Measurements from ENCODE around the gene MYL10.
A peak's percentile ranks its signal among the peaks of the same experiment; 100 is the strongest.
"Not testable (repeated sequence)": the region's sequence is repeated elsewhere in the genome, so short reads cannot be mapped to it uniquely, and the experiment has no call there.

MYL10 gene

DNA sequence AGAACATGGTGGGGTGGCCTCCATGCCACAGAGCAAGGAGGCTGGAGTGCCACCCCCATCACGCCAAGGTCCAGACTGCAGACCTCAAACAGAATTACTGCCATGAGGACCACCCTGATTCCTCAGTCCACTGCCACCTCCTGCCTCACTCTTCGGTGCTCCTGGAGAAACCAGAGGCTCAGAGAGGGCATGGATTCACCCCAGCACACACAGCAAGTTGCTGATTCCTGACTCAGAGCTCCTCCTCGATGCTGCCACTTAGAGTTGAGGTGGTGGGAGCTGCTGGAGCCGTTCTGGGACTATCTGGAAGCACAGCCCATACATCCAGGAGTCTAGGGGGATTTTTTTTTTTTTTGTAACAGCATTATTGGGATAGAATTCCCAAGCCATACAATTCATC is 22.0 kb upstream of the MYL10 start:
- DNase-seq (ENCODE audit: low spot score): no peak

DNA sequence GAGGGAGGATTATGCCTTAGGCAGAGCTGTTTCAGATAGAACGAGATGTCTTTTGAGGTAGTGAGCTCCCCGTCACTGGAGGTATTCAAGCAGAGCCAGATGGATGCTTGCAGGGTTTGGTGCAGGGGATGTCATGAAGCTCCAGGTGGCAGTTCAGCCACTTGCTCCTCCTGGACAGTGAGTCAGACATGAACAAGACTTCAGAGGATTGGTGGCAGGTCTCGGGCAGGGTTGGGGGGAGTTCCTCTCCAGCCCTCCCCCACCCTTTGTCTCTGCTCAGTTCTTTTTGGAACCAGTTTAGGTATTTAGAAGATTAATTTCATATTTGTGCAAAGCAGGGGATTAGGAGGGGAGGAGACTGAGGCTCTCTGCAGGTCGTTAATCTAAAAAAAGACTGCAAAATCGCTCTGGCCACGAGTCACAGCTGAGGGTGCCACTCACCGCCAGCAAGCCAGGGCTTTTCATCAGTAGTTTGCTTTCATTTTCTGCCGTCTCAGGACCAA is 21.5 kb upstream of the MYL10 start:
- no peak for DNase-seq (ENCODE audit: low spot score)

DNA sequence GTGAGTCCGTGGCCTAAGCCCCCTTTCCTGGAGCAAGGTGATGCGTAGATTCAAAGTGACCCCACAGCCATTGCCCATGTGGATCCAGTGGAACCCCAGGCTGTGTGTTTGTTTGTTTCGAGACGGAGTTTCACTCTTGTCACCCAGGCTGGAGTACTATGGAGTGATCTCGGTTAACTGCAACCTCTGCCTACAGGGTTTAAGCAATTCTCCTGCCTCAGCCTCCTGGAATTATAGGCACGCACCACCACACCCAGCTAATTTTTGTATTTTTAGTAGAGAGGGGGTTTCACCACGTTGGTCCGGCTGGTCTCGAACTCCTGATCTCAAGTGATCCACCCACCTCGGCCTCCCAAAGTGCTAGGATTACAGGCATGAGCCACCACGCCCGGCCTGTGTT is 18.8 kb upstream of the MYL10 start:
- not testable (repeated sequence) for DNase-seq (ENCODE audit: low spot score)

DNA sequence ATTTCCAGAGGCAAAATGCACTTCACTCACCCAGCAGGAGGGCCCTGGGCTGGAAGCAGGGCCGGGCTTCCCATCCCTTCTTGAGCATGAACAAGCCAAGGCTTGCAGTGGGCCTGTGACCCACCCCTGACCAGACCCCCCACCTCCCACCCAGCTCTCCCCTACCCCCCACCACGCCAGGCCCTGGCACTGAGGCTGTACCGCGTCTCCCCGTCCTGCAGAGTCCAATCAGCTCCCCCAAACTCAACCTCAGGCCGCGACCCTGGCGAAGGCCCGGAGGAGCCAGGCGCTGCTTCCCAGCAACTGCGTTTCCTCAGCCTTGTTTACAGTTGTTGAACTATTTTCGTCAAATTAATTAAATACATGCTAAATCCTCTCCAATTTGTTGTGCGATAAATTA is 16.9 kb upstream of the MYL10 start:
- no peak for DNase-seq (ENCODE audit: low spot score)

DNA sequence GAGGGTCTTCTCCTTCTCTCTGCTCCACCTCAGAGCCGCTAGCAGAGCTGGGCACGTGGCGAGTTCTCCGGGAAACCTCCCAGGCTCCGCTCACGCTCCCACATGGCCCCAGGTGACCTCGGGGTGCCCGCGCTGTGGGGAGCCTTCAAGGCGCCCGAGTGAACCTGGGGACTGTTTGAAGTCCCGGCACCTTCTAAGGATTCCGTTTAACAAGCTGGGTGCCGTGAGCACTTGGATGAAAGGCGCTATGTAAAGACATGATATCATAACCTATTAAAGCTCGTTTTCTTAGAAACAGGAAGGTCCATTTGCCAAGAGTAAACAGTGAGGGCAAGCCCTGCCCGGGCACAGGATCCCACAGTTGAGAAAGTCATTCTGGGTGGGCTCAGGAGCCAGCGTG is 15.8 kb upstream of the MYL10 start:
- DNase-seq (ENCODE audit: low spot score): no peak

DNA sequence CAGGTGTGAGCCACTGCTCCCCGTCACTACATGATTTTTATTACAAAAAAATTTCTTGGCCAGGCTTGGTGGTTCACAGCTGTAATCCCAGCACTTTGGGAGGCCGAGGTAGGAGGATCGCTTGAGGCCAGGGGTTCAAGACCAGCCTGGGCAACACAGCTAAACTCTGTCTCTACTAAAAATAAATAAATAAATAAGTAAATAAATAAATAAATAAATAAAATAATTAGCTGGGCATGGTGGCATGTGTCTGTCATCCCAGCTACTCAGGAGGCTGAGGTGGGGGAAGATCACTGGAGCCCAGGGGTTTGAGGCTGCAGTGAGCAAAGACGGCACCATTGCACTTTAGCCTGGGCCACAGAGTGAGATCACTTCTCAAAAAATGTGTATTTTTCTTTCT is 10.0 kb upstream of the MYL10 start:
- DNase-seq (ENCODE audit: low spot score): not testable (repeated sequence)

DNA sequence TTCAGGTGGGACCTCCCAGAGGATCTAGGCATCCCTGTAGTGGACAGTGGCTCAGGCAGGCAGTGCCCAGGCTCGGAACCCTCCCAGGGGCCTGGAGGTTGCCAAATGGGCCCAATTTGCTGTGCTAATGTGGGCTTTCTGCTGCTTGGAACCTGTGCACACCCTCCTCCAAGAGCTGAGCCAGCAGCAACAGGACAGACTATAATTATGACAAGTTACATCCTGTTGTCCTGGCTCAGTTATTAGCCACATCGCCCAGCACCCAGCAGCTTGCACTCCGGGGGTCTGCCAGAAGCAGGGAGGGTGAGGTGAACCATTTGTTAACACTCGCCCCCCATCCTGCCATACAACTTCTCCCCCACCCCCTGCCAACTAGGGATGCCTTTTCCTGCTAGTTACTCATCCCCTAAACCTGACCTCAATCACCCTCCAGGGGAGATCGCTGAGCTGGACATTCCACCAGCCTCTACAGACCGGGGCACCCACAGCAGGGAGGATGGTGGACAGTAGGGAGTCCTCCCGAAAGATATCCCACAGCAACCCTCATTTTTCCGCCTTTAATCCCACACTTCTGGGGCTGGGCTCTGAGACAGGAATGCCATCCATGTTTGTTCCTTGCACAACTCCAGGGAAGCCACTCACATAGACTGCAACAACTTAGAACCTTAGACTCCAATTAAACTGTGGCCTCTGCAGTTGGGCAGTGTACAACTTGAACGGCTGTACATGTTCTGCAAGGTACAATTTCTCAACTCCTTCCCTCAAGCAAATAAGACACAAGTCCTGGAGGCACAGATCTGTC is 7.9 kb upstream of the MYL10 start:
- no peak for DNase-seq (ENCODE audit: low spot score)

DNA sequence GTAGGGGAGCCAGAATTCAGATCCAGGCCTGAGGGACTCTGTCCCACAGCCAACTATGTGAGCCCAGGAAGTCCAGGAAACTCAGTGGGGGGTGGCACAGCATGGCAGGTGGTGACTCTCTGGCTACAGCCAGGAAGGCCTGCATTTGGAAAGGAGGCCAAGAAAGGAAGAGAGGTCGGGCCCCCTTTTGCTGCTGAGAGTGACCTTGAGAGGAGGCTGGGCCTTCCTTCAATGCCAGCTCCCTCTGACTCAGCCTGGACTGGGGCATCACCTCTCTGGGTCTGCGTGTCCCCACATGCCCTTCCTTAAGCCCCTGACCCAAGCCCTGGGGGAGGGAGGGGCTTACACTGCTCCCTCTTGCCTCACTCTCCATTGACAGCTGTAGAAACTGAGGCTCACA is 6.4 kb upstream of the MYL10 start:
- DNase-seq (ENCODE audit: low spot score): no peak

DNA sequence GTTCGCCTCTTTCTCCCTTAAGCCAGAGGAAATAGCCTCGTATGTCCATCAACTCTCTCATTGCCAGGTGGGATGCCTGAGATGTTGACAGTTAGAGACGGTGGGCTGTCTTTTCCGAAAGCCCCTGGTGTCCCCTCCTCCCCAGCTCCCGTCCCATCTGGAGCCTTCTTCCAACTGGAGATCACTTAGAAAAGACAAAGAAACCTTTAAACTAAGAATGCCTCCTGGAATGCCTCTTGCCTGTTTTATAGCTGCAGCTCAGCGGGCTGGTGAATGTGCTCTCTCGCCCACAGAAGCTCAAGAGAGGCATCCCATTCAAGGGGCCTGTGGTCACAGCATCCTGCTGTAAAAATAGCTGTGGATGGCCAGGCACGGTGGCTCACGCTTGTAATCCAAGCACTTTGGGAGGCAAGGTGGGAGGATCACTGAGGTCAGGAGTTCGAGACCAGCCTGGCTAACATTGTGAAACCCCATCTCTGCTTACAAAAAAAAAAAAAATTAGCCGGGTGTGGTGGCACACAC is 5.2 kb upstream of the MYL10 start:
- DNase-seq (ENCODE audit: low spot score): no peak

DNA sequence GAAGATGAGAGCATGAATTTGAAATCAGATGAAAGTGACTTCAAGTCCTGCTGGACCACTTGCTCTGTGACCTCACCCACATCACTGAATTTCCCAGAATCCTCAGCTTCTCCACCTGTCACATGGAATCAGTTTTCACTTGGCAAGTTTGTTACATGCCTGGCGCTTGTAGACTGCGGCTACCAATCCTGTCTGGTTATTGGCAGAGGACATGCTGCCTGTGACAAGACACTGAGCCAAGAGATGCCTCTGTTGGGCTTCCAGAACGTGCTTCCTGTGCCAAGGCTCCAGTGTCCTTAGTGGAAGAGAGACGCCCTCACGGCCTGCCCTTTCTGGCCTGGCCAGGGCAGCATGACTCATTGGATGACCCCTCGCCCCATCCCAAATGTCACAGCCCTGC is 4.4 kb upstream of the MYL10 start:
- no peak for DNase-seq (ENCODE audit: low spot score)

DNA sequence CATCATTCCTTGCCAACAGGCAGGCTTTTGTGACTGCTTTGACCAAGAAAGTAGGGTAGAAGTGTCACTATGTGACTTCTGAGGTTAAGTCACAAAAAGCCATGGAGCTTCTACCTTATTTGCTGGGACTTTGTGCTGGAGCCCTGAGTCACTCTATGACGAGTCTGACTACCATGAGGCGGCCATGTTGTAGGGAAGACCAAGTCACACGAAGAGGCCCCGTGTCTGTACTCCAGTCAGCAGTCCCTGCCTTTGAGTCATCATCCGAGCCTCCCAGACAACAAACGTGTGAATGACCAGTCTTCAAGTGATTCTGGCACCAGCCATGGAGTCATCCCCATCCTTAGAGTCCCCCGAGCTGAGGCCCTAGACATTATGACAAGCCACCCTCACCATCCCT is 3.5 kb upstream of the MYL10 start:
- DNase-seq (ENCODE audit: low spot score): peak; percentile 17

DNA sequence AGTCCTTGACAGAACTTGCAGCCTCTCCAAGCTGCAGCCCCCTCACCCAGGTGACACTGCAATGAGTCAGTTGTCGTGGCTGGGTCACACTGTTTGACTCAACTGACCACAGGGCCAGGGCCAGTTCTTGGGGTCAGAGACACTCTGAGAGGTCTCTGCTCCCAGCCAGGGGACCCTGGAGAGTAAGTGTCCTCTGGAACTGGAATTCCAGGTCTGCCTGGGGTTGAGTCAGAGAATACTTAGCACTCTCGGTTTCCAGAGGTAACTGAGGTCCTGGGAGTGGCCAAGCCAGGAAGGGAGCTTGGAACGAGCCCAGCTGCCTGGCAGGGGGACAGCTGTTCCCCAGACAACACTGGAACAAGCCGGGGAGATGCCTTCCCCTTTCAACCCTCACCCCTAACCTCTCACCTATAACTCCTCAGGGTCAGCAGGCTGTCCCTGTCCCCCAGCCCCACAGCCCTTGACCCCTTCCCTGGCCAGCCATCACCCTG is 2.2 kb upstream of the MYL10 start:
- DNase-seq (ENCODE audit: low spot score): peak; percentile 26

DNA sequence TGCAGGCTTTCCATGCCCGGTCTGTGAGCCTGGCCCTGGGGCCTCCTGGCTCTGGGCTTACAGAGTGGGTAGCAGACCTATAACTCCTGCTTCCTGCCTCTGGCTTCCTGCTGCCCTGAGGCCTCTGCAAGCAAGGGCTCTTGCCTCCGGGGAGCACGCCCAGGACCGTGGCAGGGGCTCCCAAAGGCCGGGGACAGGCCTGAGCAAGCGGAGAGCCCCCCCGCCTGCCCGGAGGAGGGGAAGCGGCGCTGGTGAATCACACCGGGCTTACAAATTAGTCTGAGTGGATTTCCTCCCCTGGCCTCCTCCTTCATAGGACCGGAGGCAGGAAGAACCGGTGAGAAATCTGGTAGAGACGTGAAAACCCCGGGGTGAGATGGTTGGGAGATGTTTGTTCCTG is 1.5 kb upstream of the MYL10 start:
- DNase-seq (ENCODE audit: low spot score): peak; percentile 69

DNA sequence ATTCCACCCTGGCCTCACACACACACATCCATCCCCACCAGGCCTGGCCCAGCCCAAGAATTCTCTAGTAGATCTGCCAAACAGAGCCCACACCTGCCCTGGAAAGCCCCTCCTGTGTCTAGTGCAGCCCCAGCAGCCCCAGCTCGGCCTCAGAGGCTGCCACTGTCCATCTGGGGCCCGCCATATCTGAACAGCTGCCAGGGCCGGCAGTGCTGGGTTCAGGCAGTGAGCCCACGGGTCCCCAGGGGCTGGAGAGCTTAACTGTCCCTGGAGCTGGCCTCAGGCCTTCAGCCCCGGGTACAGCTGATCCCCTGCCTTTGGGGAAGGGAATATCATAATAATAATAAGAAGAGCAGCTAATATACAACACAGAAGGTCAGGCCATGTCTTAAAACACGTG is 574 bp downstream of the MYL10 start:
- no peak for DNase-seq (ENCODE audit: low spot score)

DNA sequence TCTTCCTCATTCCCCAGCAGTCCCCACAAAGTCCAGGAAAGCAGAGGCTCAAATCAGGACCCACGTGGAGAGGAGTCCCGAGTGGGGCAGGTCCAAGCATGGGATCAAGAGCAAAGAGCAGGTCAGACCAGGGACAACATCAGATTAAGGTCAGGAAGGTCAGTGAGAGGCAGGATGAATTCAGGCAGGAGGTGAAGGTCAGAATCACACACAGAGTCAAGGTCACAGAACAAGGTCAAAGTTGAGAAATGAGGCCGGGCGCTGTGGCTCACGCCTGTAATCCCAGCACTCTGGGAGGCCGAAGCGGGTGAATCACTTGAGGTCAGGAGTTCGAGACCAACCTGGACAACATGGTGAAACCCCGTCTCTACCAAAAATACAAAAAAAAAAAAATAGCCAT is 2.3 kb downstream of the MYL10 start:
- no peak for DNase-seq (ENCODE audit: low spot score)

DNA sequence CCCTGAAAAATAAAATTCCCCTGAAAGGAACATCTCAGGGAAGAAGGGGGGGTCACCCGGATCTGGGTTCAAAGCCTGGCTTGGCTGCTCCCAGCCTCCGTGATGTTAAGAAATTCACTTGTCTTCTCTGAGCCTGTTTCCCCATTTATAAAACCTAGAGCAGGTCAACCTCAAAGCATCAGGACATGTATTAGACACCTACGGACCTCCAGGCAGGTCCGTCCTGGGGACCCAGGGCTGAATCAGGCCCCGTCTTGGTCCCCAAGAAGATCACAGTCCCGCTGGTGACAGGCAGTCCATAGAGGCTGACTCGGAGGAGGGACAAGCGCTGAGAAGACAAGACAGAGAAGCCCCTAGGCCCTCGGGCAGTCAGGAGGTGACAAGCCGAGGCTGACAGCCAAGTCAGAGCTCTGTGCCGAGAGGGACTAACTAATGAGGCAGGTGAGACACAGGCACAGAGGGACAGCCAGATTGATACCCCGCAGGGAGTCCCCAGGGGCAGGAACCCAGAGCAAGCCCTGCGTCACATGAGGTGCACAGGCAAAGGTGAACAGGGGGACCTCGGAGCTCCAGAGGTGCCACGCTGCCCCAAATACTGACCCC is 2.9 kb downstream of the MYL10 start:
- DNase-seq (ENCODE audit: low spot score): no peak

DNA sequence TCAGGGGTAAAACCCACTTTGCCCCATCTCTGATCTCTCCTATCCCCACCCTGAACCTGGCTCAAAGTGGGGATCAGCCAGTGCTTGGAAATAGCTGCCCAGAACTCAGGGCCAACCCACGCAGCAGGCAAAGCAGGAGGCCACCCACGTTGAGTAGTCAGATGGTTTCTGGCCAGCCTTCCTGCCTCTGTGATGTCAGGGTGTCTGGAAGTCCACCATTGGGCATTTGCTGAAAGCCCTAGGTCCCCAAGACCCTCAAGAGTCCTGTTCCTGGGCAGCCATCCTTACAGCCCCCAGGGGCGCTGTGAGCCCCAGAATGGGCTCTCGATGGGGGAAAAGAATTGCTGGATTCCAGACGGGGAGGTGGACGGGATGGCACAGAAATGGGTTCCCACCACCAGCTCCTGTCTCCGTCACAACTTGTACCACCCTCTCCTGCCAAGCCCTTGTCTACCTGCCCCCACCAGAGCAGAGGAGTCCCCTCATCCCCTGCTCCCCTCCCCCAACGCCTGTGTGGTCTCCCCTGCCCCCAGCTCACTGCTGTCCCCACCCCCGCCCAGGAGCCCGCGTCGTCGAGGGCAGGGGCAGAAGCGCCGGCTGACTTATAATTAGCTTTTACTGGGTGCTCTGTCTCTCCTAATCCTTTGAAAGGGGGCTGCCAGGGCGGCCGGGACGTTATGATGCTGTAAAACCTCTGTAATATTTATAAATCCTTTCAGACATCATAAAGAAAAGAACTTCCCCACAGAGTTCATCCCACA is 3.9 kb downstream of the MYL10 start:
- no peak for DNase-seq (ENCODE audit: low spot score)

DNA sequence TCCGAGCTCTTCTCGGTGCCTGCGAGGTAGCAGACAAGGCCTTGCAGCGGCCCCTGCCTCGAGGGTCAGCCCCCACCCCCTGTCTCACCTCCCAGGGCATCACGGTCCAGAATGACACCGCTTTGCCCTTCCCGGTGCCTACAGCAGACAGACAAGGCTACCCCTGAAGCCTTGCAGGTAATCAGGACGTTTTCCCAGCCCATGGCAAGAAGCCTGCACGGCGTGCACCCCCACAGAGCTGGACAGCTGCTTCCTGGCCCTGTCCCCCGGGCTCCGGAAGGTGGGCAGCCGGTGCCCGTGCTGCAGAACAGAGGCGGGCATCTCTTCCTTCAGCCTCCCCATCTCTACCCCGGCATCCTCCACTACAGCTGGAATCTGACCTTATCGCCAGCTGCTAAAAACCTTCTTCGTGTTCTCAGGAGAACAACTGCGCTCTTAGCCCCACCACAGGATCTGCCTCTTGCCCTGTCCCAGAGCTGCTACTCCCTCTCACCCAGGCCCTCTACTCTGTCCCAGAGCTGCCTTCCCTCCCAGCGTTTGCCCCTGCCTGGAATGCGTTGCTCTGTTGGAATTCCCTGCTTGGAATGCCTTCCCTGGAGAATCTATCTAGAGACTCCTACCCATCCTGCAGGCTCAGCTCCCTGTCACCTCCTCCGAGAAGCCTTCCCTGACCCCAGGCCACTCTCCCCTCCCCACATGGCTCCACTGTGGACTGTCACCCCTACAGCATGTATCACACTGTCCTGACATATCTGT is 4.7 kb downstream of the MYL10 start:
- no peak for DNase-seq (ENCODE audit: low spot score)

DNA sequence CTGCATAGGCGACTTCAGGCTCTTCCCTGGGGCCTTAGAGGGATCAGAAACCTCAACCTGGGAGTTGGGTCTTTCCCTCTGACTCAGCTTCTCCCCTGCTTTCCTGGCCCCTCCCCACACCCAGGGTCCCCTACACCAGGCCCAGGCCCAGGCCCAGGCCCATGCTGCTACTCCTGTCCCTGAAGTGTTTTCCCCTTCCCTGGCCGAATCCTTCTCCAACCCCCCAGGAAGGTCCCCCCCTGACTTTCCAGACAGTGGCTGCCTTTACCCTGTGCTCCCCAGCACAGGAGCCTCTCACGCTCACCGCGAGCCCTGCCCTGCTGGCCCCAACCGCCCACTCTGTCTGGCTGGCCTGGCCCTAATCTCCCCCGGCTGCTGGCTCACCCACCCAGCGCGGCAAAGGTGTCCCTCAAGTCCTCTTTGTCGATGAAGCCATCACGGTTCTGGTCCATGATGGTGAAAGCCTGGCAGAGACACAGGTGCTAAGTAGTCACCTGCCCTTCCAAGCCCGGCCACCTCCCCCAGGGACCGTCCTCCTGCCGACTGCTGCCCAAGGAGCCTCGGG is 6.4 kb downstream of the MYL10 start:
- no peak for DNase-seq (ENCODE audit: low spot score)

DNA sequence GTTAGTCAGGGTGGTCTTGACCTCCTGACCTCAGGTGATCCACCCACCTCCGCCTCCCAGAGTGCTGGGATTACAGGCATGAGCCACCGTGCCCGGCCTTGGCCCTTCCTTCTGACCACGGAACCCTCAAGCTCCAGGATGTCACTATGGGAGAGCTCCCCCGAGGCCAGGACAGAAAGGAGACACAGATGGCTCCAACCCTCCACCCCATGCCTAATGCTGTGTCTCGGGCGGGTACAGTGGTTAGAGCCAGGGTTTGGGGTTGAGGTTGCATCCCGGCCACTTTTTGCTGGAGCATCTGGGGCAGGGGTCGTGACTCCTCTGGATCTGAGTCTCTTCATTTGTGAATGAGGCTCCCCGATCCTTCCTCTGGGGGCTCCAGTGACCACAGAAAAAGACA is 8.1 kb downstream of the MYL10 start:
- DNase-seq (ENCODE audit: low spot score): no peak

DNA sequence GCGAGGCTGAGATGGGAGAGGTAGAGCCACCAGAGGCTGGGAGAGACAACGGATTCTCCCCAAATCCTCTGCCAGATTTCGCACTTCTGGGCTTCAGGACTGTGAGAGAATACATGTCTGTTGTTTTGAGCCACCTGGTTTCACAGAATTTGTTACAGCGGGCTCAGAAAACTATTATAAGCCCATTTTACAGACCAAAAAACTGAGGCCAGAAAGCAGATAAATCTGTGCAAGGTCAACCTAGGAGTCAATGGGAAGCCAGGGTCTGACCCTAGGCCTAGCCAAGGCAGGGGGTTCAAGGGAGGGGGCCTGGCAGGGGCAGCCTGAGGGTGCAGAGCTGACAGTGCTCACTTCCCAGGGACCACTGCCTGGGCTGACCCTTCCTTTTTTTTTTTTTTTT is 8.7 kb downstream of the MYL10 start:
- no peak for DNase-seq (ENCODE audit: low spot score)

DNA sequence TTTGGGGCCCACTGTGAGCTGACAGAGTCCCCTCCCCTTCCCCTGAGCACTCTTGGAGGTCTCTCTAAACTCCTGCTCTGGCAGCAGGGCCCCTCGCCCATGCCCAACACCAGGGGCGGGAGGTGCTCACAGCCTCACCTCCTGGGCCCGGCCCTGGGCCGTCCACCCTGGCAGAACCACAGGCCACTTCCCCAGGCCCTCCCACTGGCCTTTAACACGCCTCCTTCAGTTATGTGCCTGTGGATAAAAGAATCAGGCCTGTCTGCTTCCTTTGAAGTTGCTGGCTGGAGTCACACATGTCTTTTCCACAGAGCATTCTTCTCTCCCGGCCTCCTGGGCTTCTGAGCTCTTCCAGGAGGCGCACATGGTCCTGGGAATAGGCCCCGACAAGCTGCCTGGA is 10.2 kb downstream of the MYL10 start:
- no peak for DNase-seq (ENCODE audit: low spot score)

Measured in kidney capillary endothelial cell (primary cell).